CD4-positive, alpha-beta T cell treated with Interferon alpha-2 for 1 hour (primary cell): ENCODE results near the gene SPEF2.

Source experiments
- DNase-seq, 2 donors: peaks; one replicate each; pipeline ENCODE4 v3.0.0-alpha.2; 2020 to 2022

Gene SPEF2

DNA sequence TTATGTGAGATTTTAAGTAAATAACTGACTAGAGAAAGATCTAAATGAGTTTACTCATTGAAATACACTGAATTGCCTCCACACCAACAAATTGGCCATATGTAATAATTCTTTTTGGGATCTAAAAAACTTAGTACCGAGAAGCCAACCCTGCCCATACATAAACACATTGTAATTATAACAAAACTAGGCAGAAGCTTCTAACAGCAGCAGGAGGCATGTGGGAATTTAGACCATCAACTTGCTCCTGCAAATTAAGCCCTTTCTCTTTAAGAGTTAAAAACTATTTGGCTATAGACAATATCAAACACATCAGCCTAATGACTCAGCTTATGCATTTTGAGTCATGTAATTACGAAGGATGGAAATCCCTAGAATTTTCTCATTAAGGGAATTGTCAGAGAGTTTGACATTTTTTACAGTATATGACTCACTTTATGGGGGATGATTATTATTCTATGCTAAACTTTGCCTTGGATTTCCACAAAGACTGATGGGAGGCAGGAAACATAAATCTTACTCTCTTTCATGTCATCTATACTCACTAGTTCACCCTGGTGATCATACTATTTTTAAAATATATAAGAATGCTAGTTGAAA, 240.0 kb downstream of the SPEF2 start:
- peak in 1 of 2 donors; percentile 46 for DNase-seq

DNA sequence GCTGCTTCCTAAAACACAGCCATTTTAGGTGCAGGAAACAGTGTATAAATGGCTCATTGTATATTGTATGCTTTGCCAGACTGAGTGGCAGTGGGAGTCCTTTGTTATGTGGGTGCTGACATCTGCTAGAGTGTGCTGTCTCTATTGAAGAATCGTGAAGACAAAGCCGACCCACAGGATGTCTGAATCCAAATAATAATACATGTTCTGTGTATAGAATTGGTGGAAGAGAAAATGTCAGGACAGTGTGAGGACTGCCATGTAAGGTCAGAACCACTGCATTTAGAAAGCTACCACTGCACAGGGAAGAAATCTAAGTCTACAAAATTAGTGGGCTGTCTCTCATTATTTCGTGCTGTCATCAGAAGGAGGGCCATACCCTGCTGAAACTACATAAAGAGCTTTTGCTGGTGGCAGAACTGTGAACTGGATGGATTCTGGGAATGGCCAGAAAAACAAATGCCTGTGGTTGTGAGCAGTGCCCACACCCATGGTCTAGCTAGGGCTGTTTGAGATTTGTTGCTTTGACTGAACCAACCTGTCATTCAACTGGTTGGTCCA, 241.5 kb downstream of the SPEF2 start:
- peak in 1 of 2 donors; percentile 59 for DNase-seq

DNA sequence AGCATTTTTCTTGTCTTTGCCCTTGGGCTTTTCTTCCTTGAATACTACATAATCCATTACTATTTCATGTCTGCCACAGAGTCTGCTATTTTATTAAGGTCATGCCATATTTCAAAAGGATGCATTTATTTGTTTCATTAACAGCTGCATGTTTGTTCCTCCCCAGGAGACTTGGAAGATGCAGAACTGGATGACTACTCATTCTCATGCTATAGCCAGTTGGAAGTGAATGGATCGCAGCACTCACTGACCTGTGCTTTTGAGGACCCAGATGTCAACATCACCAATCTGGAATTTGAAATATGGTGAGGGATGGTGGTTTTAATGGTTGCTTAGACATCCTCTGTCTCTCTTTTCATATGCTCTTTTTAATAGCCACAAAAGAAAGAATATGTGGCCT, 243.0 kb downstream of the SPEF2 start:
- DNase-seq, result no peak

DNA sequence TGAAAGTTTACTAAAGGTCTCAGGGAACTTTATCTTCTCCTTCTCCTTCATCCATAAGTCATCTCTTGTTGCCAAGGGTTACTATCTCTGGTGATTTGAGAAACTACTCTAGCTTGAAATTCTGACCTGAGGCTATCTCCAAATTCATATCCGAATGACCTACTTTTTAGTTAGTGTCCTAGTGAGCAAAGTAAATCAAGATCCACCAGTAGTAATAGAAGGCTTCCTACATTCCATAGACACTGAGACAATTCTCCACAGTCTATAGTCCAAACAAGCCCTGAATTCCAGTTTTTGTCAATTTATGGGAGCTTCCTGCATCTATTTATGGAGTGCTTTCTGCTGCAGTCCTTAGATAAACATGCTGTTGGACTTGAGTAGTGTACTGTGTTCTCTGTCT, 244.1 kb downstream of the SPEF2 start:
- no peak for DNase-seq

DNA sequence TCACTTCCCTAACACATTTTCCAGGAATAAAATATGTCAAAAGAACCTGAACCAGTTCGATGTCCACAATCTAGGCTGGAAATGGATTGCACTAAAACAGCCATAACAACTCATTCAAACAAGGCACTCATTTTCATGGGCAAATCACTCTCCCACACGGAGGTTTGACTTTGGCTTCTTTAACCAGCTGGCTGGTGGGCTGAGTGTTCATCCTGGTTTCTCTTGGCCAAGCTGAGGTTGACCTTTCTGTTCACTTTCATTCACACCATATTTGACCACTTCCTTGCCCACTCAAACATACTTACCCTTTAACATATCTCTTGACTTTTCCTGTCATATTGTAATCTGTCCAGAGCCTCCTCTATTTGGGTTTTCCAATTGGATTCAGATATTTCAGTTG, 244.5 kb downstream of the SPEF2 start:
- DNase-seq, result no peak

DNA sequence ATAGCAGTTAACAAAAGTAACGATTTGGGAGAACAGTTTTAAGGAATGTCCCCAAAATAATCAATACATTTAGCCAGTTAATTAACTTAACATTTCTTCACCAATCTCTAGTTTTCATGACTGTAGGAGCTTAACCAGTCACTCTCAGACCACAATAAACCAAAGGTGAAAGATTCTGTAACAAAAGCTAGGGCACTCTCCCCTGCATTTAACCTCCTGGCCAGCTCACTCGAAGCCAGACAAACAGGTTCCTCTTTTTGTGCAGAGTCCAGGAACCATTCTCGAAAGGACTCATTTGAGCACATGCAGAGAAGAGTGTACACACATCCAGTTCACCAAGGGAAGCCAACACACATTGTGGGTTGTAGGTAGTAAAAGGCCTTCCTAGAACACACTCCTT, 245.5 kb downstream of the SPEF2 start:
- DNase-seq, result no peak
